Measurements from ENCODE around the gene POLR3K. TPM values are rescaled to one million over a fixed set of nuclear protein-coding genes. Genes with fewer than 3 reads are reported as not detected.

The POLR3K gene
- total RNA-seq = 6.3 and 7.3 TPM in 2 replicates

GRCh38 chr16:53346-54236 is at the start of gene POLR3K, which contains the start of gene SNRNP25:
Gene POLR3K (minus strand): TSS chr16:53608. CDS start chr16:53586, 22 bp downstream.
Gene SNRNP25 (plus strand): TSS chr16:53828. CDS start chr16:54017, 189 bp downstream.

GRCh38 chr16:77807-78443 is 24.5 kb upstream of the POLR3K start, which contains the start of gene MPG:
Gene MPG (plus strand): TSS chr16:78225. CDS start chr16:78310, 85 bp downstream.

GRCh38 chr16:72561-73548 is 19.4 kb upstream of the POLR3K start, which contains the start of gene RHBDF1:
Gene RHBDF1 (minus strand): TSS chr16:72631. CDS start chr16:65015, 7,616 bp downstream.

Small RNAs within 50 kb of the gene (small RNA-seq; reads per million reads assigned to genes)
- not detected for gene MIR6859-4
- not detected for gene Z69720.2

Other genes starting within 250 kb of the POLR3K start
- gene SNRNP25, start 220 bp upstream of the POLR3K start, total RNA-seq = 26.7 and 29.0 TPM in 2 replicates
- 26.2 and 26.3 TPM in 2 replicates for gene RHBDF1, start 19.0 kb upstream of the POLR3K start, total RNA-seq
- gene MPG, start 24.6 kb upstream of the POLR3K start, total RNA-seq = 82.7 and 84.4 TPM in 2 replicates
- 10.1 and 14.4 TPM in 2 replicates for gene NPRL3, start 85.1 kb upstream of the POLR3K start, total RNA-seq
- gene HBZ, start 99.0 kb upstream of the POLR3K start, total RNA-seq = not detected in 2 replicates
- gene HBM, start 112.4 kb upstream of the POLR3K start, total RNA-seq = not detected in 2 replicates
- gene HBA2, start 119.3 kb upstream of the POLR3K start, total RNA-seq = not detected in 2 replicates
- gene HBA1, start 123.1 kb upstream of the POLR3K start, total RNA-seq = not detected in 2 replicates
- 0.40 TPM in 1 of 2 replicates, not detected in the other for gene HBQ1, start 126.9 kb upstream of the POLR3K start, total RNA-seq
- 67.2 and 67.8 TPM in 2 replicates for gene LUC7L, start 175.8 kb upstream of the POLR3K start, total RNA-seq
- gene FAM234A, start 181.2 kb upstream of the POLR3K start, total RNA-seq = 62.6 and 66.9 TPM in 2 replicates
- gene RGS11, start 222.3 kb upstream of the POLR3K start, total RNA-seq = 3.1 and 3.6 TPM in 2 replicates
- gene ARHGDIG, start 227.0 kb upstream of the POLR3K start, total RNA-seq = 0.79 and 1.7 TPM in 2 replicates
- 0.29 and 0.66 TPM in 2 replicates for gene PDIA2, start 229.6 kb upstream of the POLR3K start, total RNA-seq